HG02759 (cell line): ENCODE measurements around the gene TK2.
A peak's percentile ranks its signal among the peaks of the same experiment; 100 is the strongest.
"Not testable (repeated sequence)": the region's sequence is repeated elsewhere in the genome, so short reads cannot be mapped to it uniquely, and the experiment has no call there.

Source experiments
- ATAC-seq: cut with Tn5 transposase; IDR thresholded peaks from one replicate; pipeline ENCODE4 v1.9.1; 2021; ENCODE audit warnings: mild to moderate bottlenecking, moderate library complexity; ENCODE audit not compliant: unreplicated experiment

The TK2 gene

GRCh38 chr16:66521252-66521713 lies 28.6 kb downstream of the TK2 start:
- no peak for ATAC-seq

GRCh38 chr16:66520406-66521170 lies 29.3 kb downstream of the TK2 start:
- ATAC-seq = no peak

- ATAC-seq = no peak
These were observed 30.2 kb downstream of the TK2 start for GRCh38 chr16:66519482-66520373.

GRCh38 chr16:66517586-66518263 lies 32.2 kb downstream of the TK2 start:
- ATAC-seq = no peak

GRCh38 chr16:66516808-66517585 lies 32.9 kb downstream of the TK2 start:
- peak; percentile 97 for ATAC-seq

GRCh38 chr16:66516509-66516807 lies 33.5 kb downstream of the TK2 start:
- ATAC-seq = no peak

- ATAC-seq = no peak
These were observed 34.1 kb downstream of the TK2 start for GRCh38 chr16:66515596-66516508.

GRCh38 chr16:66514980-66515595 lies 34.8 kb downstream of the TK2 start:
- ATAC-seq = not testable (repeated sequence)

- not testable (repeated sequence) for ATAC-seq
These were observed 35.5 kb downstream of the TK2 start for GRCh38 chr16:66514391-66514790.

- no peak for ATAC-seq
These were observed 36.7 kb downstream of the TK2 start for GRCh38 chr16:66513111-66513723.

- ATAC-seq = no peak
These were observed 37.4 kb downstream of the TK2 start for GRCh38 chr16:66512272-66513110.

GRCh38 chr16:66511602-66512271 lies 38.2 kb downstream of the TK2 start:
- no peak for ATAC-seq

- ATAC-seq = no peak
These were observed 39.0 kb downstream of the TK2 start for GRCh38 chr16:66510711-66511601.

- ATAC-seq = no peak
These were observed 39.6 kb downstream of the TK2 start for GRCh38 chr16:66510298-66510697.

GRCh38 chr16:66509576-66509975 lies 40.3 kb downstream of the TK2 start:
- ATAC-seq = no peak

- no peak for ATAC-seq
These were observed 40.9 kb downstream of the TK2 start for GRCh38 chr16:66508914-66509496.
